Loucy (cell line): ENCODE results near the gene PAK4.

ENCODE experiments used
- EZH2phosphoT487 ChIP-seq: fragments of 200-600 bp; IDR thresholded peaks from 2 replicates; pipeline ENCODE4 v1.6.1; 2018; ENCODE audit warnings: antibody characterized with exemption, mild to moderate bottlenecking, moderate library complexity, borderline replicate concordance
- TF ChIP-seq, protein P1 (sequence below): fragments of 200-600 bp; sonication (generic); conservative IDR thresholded peaks from 2 replicates; pipeline ENCODE4 v1.5.1; 2014; ENCODE audit warnings: mild to moderate bottlenecking, antibody characterized with exemption, low read length

DNA sequence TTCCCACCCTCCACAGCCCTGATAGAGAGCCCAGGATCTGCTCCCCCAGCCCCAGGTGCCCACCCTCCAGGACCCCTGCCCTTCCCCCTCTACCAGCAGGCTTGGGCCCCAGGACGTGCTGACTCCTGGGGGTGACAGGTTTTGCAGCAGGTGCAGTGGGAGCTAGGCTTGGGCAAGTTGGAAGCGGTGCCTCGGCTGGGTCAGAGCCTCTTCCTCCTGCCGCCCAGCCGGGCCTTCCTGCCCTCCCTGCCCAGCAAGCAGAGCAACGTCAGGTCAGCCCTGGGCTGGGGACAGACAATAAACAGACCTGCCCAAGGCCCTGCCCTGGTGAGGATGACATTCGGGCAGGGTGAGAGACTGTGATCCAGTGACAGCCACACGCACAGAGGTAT is 62.0 kb downstream of the PAK4 start:
- TF ChIP-seq, protein P1, sequence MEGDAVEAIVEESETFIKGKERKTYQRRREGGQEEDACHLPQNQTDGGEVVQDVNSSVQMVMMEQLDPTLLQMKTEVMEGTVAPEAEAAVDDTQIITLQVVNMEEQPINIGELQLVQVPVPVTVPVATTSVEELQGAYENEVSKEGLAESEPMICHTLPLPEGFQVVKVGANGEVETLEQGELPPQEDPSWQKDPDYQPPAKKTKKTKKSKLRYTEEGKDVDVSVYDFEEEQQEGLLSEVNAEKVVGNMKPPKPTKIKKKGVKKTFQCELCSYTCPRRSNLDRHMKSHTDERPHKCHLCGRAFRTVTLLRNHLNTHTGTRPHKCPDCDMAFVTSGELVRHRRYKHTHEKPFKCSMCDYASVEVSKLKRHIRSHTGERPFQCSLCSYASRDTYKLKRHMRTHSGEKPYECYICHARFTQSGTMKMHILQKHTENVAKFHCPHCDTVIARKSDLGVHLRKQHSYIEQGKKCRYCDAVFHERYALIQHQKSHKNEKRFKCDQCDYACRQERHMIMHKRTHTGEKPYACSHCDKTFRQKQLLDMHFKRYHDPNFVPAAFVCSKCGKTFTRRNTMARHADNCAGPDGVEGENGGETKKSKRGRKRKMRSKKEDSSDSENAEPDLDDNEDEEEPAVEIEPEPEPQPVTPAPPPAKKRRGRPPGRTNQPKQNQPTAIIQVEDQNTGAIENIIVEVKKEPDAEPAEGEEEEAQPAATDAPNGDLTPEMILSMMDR, result no peak; the same call in 1 of the 2 replicates
- no peak for TF ChIP-seq EZH2phosphoT487
